GM19467 (cell line): ENCODE results near the gene CLSTN2.

Source experiments
- ATAC-seq: cut with Tn5 transposase; IDR thresholded peaks from one replicate; pipeline ENCODE4 v1.9.1; 2021; ENCODE audit warnings: mild to moderate bottlenecking, moderate library complexity; ENCODE audit not compliant: unreplicated experiment

The CLSTN2 gene

DNA sequence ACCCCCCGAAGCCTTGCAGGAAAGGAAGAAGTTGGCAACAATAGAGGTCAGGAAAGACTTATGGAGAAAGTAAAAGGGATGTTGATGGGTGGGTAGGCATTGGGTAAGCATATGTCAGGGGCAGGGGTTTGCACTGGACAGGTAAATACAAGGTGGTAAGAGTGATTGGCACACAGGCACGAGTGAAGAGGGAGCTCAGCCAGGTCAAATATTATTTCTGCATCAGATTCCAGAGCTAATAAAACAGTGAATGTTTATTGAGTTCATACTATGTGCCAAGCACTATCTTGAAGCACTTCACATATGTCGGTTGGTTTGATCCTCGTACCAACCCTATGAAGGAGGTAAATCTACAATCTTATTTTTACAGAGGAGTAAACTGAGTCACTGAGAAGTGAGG, 6.6 kb downstream of the CLSTN2 start:
- no peak for ATAC-seq

DNA sequence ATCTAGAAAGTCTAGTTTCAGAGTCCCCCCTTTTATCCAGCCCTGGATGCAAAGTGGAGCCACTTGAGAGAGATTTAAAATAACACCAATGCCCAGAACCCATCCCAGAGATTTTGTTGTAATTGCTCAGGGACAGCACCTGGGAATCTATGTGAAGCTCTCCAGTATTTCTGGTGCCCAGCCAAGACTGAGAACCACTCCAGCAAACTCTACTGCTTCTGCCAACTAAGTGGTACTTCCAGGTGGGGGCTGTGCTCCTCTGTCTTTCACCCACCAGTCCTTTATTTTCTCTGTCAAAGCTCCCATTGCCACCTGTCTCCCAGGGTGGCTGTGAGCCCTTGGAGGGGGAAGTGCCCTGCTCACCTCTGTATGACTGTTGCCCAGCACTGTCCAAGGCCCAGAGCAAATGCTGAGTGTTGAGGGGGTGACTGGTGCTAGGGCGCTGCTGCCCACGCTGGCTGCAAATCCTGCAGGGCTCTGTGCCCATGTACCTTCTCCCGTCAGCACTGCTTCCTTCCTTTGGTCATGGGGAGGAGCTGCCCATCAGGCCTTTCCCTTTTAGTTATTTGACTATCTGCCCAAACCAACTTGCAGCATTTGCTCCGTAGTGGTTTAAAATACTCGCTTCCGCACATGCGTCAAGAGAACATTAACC, 9.4 kb downstream of the CLSTN2 start:
- ATAC-seq, result no peak

DNA sequence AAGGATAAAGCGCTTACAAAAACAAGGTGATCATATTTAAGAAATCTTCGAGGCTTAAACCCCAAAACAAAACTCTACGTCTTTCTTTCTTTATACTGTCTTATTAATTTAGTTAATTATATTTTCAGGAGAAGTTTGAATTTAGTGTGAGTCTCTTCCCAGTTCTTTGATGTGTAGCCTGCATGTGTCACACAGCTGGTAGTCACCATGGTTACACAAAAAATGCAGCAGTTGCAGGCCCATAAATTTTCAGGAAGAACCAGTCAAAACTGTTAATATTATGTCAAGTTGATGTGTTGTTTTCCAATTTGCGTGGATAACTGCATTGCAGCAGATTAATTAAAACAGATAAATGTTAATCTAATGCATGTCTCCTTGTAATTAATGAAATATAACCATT, 10.4 kb downstream of the CLSTN2 start:
- no peak for ATAC-seq

DNA sequence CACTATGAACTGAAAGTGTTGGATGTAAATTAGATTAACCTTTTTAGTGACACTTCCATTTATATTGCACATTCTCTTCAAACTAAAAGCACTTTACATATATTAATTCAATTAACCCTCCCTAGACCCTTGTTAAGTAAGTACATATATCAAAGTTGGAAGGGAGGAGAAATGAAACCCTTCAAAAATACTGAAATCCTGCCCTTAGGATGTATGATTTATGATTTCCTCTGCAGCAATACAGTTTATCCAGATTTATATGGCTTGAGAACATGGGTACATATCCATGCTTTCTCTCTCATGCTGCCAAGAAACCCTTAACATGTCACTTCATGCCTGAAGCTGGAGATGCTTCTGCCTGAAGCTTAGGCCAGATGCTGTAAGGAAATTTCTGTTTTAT, 11.0 kb downstream of the CLSTN2 start:
- ATAC-seq, result no peak

DNA sequence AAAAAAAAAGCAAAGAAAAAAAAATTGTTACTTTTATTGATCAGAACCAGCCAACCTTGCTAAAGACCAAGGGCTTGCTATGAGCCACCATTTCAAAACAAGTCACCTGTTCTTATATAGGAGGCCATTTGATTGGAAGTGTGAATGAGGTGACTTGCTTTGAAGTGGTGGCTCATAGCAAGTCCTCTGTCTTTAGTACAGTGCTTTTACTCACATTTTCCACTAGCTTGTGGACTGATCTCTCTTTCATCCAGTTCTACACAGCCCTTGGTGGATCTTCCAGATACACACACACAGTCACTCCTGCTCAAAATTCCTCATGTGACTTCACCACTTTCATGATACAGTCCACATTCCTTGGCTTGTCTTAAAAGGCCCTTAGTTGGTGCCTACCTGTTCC, 13.5 kb downstream of the CLSTN2 start:
- ATAC-seq, result no peak

DNA sequence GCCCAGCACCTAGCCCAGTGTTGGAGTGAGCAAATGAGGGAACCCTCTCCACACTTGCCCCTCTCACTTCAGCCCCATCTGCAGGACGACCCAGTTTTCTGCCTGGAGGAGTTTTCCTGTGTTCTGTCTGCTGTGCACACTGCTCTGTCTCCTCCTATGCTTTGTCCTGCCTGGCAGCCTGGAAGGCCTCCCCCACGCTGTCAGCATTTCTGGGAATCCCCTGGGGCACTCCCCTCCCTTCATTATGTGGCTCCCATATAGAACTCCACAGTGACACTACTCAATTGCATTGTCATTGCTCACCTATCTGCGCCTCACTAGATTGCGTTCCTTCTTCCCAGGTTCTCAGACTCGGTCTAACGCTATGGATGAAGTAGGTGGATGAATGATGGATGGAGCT, 13.9 kb downstream of the CLSTN2 start:
- no peak for ATAC-seq

DNA sequence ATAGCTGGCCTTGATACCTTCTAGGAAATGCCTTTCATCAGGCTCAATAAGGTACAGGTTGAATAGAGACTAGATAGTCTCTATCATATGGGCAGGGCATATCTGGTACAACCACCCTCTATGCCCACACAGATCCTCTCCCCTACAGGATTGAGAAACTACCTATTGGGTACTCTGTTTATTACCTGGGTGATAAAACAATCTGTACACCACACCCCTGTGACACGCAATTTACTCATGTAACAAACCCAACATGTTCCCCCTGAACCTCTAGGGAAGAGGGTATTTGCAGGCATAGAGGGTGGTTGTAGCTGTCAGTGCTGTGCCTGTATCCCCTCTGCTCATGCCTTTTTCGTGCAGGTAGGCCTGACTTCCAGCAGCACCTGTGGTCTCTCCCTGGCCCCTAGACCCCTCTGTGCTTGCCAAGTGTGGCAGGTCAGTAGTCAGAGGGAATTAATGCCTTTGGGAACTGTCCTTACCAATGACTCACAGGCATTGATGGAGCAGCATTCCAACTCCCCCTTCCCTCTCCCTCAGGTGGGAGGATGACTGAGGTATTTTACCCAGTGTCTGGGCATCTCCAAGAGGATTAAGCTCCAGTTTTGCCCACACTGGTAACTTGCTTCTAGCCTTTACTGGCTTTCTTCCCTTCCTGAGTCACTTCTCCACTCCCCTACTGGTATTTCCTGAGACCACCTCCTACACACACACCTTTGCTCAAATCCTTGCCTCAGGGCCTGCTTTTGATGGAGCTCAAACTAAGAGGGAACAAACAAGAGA, 18.3 kb downstream of the CLSTN2 start:
- ATAC-seq, result no peak

DNA sequence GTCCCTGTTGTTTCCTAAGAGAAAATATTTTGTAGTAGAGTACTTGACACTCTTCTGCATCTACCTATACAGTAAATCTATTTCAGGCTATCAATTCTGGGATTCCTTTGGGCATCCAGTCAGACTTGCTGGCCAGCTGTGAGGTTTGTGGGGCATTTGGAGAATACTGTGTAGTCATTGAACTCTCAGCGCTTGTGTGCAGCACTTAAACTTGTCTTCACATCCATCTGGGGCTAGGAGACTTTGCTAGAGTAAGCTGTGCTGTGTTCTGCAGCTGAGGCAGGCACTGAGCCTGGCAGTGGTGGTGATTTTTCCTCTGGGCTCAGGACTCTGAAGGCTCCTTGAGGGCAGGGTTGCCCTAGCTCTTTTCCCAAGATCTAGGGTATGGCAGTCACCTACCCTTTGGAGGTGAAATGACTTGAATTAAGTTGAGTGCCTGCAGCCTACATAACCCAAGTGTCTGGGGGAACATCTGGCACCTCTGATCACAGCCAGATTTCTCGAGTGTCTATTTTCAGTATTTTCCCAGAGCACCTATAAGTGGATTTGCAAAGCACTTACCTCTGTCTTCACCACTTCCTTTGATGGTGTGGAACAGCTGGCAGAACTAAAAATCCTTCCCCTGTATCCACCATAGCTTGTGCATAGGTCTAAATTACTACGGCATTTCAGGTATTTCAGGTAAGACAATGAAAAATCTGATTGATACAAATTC, 19.3 kb downstream of the CLSTN2 start:
- ATAC-seq, result no peak

DNA sequence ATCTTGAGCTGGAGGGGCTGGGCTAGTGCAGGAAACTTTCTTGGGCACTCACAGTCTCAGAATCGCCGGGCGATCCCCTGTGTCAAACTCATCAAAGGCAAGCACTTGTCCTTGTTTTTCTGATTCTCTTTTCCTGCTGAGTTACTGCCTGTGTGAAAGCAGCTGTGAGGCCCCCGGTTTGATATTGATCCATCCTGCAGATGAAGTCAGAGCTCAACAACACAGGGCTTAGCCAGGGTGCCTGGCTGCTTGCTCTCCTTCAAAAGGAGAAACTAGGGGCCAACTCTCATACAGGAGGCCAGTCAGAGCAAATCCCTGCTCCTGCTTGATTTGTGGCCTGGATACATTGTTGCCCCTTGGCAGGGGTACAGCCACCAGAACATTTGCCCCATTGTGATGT, 22.9 kb downstream of the CLSTN2 start:
- no peak for ATAC-seq

DNA sequence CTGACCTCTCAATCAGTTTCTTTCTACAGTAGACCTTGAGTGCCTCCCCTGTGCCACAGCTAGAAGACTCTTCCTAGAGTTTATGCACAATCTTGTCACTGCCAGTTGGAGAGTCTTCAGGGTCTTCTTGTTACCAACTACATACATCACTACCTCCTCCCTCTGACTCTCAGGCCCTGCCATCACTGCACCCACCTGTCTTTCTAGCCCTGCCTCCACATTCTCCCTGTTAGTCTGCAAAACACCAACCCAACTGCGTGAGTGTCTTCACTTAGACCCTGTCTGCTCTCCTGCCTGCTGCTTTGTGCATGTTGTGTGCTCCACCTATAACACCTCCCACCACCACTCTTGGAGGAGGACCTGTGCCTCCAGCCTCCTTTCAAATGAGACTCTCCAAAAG, 34.4 kb downstream of the CLSTN2 start:
- ATAC-seq, result no peak

DNA sequence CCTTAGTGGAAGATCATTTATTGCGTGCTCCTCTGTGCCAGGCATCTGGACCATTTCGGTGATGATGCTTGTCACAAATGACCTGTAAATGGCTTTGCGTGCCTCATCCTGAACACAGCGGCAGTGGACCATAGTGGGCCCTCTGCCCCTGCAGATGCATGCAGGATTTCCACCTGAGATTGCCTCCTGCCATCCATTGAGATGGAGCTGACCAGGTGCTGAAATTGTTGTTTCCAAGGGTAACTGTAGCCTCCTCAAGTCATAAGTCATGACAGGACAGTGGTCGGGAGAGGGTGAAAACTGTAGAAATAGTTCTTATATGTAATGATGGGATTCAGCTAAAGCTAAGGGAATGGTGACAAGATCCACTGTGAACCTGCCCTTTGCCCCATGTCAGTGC, 35.5 kb downstream of the CLSTN2 start:
- ATAC-seq, result no peak

DNA sequence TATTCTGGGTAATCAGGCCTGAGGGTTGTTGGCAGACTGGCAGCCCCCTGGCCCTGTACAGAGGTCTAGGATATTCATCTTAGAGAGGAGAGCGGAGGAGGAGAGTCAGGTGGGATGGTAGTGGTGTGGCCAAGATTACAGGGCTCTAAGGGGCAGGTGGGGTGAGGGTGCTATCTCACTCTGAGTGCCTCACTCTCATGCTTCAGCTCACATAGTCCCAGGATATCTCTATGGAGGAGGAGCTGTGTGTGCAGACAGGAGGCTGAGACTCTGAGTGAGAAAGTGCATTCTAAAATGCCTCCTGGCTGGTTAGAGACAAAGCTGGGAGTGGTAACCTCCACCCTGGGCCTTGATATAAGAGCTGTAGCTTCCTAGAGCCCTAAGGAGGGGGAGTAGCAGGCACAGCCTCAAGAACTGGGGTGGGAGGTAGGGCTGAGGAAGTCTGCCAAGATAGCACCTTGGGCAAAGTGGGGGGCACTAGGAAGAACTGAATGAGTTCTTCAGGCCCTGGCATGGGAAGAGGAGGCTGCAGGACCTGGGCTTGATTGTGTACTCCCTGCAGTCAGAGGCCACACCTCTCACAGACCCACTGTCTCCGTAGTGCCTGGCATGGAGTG, 39.9 kb downstream of the CLSTN2 start:
- no peak for ATAC-seq

DNA sequence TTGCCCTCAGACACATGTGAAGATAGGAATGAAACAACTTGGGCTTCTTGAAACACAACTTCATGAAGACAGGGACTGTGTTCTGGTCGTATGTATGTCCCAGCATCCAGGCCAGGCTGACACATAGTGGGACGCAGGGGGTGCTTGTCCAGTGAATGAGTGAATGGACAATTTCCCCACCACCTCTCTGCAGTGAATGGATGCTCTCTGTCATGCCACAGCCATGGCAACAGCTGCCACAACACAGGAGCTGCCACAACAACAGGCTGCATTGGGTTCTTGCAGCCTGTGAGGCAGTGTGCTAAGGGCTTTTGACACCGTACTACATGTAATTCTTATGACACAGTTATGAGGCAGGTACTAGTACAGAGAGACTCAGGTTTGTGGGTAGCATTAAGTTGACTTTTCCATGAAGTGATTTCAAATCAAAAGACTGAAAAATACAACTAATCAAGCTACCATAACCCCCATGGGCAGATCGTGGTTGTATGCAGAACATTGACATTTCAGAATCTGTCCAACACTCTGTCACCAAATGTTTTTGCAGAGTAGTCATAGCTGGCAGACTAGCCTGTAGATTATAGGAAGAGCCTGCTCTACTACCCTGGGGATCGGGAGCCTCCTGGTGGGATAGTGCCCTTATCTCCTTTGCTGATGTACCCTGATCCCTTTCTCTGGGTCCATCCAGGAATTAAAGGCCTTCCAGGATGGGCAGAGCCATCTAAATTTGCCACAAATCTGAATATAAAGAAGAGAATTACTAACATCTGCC, 40.8 kb downstream of the CLSTN2 start:
- no peak for ATAC-seq

DNA sequence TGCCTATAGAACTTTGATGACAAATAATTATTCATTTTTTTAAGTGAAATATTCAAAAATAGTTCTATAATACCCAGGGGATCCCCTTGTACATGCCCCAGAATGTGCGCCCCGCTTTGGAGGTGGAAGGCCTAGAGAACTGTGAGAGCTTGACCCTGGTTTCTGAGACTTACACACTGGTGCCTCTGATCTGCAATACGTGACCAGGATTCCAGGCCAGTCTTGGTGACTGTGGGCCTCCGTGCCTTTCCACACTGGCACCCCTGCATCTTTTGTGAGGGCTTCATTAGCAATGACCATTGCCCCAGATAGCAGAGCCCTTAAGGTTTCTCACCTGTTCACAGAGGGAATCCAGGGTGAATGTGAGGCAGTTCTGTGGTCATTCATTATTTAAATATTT, 44.0 kb downstream of the CLSTN2 start:
- ATAC-seq, result no peak

DNA sequence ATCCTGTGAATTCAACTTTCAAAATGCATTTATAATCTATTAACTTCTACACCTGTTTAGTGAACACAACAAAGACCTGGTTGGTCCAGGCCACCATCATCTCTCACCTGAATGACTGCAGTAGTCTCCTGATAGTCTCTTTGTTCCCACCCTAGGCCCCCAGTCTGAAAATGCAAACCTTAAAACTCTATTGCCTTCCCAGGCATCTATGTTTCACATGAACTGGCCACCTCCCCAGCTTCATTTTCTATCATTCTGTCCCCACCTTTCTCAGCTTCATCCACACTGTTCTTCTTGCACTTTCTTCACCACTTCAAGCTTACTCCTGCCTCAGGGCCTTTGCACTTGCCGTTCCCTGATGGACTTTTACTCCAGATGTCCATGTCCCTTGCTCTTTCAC, 45.0 kb downstream of the CLSTN2 start:
- ATAC-seq, result no peak

DNA sequence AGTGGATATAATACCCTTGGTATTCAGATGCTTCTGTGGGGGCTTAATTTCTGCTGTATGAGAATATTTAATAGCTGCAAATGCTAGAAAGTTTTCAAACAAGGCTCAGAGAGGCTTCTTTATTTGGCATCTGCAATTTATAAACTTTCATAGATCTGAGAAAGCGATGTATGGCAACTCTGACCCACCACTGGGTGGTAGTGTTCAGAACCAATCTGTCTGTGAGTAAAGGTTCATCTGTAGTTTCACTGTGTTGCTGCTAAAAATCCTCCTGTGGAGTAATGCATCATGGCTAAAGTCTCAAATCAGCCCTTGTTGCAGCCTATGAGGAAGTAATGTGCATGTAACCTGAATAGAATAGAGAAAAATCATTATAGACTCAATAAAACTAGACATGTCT, 47.4 kb downstream of the CLSTN2 start:
- ATAC-seq, result no peak

DNA sequence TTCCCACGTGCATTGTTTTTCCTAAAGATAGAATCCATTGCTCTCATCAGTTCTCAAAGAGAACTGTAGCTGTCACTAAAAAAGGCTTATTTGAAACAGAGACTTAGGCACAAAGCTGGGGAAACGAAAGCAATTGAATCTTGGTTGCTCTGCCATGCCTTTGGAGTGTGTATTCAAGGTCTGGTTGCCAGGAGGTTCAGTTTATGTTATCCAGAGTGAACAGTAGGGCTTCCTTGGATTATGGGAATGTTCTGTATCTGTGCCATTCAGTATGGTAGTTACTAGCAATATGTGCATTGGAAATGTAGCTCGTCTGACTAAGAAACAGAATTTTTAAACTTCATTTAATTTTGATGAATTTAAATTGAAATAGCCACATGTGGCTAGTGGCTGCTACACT, 50.6 kb downstream of the CLSTN2 start:
- ATAC-seq, result no peak

DNA sequence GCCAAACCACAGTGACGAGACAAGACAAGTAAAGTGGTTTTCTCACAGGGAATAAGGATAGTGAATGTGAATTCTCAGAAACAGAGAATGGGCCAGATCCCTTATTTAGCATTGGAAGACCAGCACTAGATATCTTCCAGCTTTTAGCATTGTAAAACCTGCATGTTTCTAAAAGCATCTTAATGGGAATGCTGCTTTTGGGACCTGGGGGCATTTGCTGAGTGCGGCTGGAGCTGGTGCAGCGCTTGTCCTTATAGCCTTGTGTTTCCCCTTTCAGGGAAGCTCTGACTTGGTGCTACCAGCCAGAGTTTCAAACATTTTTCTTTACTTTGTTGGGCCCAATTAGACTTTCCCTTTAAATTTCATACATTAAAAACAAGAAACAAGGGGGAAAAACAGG, 52.9 kb downstream of the CLSTN2 start:
- ATAC-seq, result no peak

DNA sequence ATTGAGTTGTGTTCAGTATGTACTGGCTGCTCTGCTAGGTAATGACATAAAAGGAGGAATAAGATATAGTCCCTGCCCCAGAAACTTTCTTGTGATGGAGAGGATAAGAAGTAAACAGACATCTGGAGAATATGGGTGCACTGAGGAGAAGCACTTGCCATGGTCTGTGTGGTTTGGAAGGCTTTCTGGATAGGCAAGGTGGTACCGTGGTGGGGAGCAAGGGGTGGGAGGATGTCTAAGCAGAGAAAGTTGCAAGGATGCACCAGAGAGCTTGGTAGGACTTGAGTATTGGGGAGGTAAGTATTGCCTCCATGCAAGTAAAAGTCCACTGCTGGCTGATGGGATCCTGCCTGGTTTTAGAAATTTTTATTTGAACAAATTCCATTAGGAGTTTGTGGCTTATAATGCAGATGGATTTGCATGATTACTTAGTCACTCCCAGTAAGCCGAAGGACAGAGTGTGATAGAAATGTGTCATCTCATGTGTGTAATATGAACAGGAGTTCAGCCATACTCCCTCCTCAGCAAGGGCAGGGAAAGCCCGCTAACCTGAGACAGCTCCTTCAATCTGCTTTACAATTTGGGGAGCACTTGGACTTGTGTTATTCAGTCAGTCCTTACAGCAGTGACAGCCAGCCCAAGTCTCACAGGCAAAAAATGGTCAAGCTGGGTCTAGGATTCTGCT, 53.6 kb downstream of the CLSTN2 start:
- ATAC-seq, result no peak

DNA sequence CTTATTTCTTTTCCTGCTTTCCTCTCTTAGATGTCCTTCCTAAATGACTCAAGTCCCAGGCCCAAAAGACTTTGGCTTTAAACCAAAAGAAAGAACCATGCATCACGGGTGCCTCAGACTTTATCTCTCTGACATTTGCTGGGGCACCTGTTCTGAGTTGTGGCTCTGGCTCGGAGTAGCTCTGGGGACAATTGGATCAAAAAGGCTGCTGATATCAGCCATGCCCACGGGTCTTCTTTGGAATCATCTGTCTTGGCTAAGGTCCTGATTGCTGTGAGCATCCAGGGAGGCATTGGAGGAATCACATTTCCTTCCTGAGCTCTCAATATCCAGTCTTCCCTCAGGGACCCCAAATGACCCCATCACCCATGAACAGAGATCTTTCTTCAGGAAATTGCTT, 59.9 kb downstream of the CLSTN2 start:
- ATAC-seq, result no peak
